CD4-positive, alpha-beta T cell treated with Interferon gamma for 1 hour (primary cell): ENCODE results near the gene NAPA.
"Not testable (repeated sequence)": the region's sequence is repeated elsewhere in the genome, so short reads cannot be mapped to it uniquely, and the experiment has no call there.

Source experiments
- DNase-seq: peaks from one replicate; pipeline ENCODE4 v3.0.0-alpha.2; 2020

The NAPA gene

DNA sequence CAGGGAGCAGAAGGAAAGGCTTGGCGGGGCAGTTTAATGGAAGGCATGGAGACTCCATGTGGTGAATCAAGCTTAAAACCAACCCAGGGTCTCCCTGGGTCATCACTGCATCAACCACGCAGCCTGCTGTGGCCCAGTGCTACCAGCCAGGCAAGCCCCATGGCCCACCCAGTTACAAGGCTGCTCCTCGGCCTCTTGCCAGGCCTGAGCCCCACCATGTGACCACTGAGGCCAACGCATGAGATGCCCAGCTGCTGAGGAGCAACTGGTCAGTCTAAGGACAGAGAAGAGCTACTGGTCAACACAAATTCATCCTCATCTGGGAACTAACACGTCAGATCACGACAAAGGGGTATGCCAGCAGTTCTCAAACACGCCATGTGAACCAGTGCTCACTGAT, 15.5 kb downstream of the NAPA start:
- no peak for DNase-seq

DNA sequence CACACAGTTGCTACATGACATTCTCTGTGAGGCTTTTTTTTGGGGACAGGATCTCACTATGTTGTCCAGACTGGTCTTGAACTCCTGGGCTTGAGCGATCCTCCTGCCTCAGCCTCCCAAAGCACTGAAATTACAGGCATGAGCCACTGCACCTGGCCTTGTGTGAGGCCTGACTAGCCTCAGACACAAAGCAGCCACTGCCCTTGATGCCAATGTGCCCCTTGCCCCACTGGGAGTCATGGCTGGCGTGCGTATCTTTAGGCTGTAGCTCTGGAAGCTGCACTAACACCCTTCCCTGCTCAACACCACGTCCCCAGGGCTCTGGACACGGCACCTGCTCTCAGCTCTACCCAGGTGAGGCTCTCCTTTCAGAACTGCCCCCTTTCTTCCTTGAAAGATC, 16.3 kb downstream of the NAPA start:
- DNase-seq: no peak

DNA sequence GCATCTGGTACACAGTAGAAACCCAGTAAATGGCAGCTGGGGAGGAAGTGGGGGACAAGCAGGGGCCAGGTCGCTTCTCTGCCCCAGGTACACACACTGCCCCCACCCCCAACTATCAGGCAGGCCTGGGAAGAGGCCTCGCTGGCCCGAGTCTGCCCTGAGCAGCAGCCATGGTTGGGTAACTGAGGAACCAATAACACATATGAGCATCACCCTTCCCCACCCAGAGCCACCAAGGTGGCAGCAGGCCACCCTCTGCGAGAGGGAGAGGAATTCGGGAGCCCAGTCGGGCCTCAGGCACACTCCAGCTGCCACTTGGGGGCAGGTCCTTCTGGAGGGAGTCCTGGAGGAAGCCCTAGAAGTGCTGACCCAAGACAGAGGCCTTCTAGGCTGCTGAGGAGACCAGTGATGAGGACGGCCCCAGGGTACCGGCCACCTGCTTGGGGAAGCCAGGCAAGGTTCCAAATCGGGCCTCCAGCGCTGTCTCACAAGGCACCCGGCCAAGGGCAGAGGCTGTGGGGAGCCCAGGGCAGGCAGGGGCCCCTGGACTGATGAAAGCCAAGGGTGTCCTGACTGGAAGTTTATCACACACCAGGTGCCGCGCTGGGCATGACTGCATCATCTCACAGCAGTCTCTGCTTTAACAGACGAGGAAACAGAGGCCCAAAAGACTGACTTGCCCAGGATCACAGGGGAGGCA, 16.9 kb downstream of the NAPA start:
- DNase-seq: no peak

DNA sequence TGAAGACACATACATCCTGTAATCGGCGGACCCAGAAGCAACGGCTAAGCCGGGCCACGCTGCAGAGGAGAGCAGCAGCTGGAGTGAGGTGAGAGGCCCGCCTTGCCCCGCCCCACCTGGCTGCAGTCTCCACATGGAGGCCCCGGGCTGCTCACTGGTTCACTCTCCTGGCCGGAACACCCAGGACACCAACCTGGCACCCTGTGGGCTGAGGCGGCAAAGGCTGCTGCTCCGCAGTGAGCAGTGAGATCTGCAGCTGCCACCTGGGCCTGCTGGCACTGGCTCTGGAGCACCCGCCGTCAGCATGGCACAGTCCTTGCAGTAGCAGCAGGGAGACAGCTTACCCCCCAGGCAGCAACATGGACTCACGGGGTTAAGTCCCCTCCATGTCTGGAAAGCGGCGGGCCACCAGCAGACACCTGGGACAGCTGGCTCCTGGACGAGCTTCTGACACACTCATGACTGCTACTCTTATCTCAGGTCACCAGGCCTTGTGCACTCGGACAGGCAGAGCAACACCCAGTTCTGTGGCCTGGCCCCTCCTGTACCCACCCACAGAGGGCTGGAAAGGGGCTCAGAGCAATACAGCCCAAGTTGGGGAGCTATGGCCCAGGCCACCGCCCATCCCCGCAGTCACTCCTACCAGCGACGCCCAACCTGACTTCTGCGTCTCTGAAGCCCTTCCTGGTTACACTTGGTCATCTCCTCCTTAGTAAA, 17.7 kb downstream of the NAPA start:
- no peak for DNase-seq

DNA sequence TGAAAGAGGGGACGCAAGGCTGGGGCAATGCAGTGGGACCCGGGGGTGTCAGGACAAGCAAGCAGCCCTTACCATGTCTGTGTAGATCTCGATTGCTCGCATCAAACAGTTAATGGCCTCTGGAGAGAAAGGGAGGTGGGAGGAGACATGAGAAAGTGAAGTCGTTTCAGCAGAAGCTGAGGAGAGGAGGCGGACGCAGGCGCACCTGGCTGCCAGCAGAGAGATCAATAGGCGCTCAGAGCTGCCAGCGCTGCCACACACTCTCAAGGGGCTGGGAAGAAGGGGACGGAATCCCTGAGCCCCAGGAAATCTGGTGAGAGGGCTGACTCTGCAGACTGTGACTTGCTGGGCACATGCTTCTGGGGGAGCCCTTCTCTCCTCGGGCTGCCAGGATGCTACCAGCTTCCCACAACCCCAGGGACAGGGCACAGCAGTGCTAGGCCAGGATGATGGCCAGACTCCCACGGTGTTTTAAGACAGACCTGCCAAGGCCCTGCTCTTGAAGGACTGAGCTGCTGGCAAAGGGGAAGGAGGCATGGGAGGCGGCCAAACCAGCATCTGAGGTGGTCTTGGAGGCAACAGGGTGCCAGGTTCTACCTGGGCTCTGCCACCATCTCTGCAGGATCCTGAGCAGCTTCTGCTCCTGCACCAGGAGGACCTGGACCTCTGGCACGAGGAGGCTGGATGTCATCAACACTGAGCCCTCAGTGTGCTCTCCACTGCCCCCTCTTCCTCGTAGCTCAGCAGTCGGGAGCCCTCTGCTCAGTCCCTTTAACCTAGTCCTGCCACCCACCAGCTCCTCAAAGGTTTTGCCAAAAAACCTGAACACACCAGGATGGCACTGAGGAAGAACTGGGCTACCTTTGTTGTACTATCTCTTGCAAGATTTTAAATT, 19.1 kb downstream of the NAPA start:
- no peak for DNase-seq

DNA sequence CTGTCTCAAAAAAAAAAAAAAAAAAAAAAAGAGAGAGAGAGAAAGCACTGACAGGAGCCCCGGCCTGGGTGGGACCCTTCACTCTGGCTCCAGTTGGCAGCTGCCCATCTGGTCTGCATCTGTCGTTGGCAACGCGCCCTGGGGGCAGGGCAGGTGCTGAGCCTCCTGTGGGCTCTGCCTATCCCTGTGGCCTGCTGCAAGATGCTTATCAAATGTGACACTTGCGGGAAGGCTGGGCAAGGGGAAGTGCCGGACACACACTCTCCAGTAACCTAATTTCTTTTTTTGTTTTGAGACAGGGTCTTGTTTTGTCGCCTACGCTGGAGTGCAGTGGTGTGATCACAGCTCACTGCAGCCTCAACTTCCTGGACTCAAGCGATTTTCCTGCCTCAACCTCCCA, 20.1 kb downstream of the NAPA start:
- DNase-seq: no peak

DNA sequence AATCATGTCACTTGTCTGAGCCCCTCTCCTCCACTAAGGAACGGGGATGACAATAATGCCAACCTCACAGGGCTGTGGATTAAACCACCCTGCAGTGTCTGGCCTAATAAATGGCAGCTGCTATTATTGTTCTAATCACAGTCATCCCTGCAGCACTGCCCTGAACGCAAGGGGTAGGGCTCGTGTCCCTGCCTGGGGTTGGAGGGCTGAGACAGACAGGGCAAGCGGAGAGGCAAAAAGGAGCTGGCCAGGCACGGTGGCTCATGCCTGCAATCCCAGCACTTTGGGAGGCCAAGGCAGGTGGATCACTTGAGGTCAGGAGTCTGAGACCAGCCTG, 20.7 kb downstream of the NAPA start:
- no peak for DNase-seq

DNA sequence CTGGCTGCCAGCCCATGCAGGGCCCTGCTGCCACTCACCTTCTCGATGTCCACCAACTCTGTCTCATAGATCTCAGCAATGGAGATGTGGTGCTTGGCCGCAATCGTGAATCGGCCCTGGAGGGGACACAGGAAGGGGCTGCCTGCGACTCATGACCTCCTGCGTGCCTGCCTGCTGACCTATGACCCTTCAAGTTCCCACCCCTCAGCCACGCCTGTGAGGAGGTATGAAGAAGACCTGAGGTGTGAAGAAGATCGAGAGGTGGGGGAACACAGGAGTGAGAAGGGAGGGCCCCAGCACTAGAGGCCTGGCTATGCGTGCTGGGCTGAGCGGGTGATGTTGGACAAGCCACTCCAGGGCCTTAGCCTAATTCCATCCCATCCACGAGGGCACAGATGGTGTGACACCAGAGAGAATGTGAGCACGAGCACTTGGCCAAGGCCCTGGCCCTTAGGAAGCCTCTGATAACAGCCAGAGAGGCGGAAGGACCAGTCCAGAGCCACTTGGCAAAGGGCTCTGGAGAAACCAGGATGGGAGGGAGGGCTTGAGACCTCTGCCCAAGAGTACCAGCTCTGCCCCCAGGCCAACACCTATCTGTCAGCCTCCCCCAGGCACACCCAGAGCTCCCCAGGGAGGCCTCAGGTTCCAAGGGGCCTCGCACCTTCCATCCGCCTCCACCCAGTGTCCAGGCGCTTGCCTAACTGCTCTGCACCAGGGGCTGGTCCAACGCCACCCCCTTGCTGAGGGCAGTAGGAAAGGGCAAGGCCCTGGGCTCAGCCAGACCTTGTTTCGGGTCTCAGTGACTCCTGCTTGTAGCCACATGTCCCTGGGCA, 21.3 kb downstream of the NAPA start:
- DNase-seq: no peak

DNA sequence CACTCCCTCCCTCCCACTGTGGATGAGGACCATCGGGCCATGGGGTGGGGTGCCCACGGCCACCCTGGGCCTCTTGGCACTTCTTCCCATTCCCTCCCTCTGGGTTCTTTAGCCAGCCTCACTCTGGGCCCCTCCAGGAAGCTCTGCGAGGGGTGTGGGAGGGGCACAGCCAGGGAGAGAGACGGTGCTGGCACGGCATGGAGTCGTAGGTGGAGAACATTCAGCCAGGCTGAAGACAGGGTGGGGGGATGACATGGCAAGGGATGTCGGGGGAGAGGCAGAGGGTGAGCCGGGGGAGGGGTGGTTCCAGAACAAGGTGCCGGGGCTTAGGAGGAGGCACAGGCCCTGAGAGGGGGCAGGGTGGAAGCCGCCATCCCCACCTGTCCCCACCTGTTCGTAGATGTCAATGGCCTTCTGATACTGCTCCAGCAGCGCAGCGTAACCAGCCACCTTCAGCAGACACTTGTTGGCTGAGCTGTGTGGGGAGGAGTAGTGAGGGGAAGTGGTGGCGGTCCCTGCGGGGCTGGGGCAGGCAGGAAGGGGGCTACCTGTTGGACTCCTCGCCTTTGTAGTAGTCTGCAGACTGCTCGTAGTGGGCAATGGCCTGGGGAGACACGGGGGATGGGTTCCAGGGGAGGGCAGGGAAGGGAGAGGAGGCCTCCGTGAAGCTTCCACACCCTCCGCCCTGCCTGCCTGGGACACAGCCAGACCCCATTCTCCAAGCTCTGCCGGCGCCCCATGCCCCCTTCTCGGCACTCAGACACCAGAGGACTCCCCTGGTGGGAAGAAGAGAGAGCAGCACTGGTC, 22.1 kb downstream of the NAPA start:
- no peak for DNase-seq

DNA sequence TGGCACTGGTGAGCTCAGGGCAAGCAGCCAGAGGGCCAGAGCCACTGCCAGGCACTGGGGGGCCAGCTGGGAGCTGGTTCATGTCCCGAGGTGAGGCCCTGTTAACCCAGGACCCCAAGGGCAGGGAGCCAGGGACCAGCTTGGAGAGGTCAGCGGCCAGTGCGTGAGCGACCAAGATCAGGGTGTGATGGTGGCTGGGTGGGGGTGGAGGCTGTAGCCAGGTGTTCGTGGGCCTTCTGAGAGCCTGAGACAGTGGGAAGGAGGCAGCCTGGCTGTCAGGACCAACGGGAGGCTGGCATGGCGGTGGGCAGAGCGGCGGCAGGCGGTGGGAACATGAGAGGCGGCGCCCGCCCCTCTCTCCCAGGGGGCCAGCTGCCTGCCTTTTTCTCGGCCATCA, 22.7 kb downstream of the NAPA start:
- DNase-seq: no peak

DNA sequence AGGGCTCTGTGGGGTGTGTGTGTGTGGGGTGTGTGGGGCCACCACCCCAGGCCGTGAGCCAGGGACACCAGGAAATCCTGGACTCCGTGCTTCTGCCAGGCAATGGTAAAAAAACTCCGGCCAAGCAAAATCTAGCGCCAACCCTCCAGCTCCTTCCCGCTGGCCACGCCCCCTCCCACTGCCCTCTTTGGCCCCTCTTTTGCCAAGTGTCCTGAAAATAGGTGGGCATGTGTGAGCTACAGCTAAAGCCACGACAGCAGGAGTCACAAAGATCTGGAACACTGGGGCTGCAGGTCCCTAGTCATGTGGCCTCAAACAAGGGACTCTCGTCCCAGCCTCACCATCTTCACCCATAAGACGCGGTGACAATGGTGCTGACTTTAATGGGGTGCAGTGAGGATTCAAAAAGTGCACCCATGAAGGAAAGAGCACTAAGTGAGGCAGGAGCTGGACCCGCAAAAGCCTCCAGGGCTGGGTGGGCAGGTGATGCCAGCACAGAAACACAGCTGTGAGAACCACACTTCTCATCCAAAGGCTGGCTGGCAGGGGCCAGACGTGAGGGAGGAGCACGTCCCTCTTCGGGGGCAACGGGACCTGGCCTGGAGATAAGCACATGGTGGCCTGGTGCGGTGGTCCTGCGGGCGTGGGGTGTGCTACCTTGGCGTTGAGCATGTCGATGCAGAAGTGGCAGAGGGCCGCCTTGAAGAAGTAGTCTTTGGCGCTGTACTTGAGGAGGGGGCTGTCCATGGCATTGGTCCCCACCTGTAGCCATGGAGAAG, 23.3 kb downstream of the NAPA start:
- no peak for DNase-seq

DNA sequence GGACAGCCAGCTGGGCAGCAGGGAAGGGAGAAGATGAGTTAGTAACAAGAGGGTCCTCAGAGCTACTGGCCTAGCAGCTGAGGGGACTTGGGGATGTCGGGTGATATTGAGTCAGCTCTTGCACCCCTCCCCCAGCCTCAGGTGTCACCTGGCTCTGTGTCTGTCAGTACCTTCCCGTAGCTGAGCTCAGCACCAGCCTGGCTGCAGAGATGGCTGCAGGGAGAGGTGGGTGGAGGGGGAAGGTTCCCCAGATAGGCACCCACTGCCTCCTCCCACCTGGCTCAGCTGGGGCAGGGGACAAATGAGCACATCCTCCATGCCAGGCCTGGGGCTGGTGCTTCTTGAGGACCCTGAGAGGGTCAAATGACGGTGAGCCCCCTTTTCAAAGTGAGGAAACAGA, 24.0 kb downstream of the NAPA start:
- DNase-seq: no peak

DNA sequence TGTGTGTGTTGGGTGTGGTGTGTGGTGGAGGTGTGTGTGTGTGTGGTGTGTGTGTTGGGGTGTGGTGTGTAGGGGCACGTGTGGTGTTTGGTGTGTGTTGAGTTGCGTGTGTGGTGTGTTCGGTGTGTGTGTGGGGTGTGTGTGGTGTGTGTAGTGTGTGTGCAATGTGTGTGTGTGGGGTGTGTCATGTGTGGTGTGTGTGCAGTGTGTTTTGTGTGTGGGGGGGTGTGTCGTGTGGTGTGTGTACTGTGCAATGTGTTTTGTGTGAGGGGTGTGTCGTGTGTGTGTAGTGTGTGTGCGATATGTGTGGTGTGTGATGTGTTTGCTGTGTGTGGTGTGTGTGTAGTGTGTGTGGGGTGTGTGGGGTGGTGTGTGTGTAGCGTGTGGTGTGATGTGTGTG, 24.8 kb downstream of the NAPA start:
- no peak for DNase-seq

DNA sequence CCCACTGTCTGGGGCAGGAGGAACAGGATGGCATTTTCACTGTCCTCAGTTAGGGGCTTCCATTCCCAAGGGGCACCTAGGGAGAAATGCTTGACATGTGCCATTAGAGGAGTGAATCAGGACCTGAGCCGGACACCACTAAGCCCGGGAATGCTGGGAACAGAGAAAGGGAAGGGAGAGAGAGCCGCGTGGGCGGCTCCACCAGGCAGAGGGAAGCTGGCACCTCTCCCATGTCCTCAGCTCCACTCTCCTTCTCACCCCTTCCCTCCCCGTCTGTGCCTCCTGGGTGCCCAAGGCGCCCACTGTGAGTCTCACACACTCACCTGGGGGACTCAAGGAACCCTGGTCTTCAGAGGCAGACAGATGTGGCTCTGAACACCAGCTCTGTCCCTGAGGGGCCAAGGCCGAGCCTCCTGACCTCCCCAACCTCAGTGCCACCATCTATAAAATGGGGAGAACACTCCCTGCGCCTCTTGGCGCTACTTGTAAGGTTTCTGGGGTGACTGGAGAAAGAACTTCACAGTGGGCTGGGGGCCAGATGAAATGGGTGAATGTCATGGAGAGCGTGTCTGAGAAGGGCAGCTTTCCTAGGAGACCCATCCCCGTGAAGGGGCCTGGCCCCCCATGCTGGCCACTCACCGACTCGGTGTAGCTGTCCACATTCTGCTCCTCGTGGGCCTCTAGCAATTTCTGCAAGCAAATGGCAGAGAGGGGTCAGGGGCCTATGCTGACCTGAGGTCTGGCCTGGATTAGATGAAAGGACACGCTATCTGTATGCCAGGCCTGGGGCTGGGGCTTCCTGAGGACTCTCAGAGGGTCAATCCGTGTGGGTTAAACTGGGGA, 25.6 kb downstream of the NAPA start:
- no peak for DNase-seq

DNA sequence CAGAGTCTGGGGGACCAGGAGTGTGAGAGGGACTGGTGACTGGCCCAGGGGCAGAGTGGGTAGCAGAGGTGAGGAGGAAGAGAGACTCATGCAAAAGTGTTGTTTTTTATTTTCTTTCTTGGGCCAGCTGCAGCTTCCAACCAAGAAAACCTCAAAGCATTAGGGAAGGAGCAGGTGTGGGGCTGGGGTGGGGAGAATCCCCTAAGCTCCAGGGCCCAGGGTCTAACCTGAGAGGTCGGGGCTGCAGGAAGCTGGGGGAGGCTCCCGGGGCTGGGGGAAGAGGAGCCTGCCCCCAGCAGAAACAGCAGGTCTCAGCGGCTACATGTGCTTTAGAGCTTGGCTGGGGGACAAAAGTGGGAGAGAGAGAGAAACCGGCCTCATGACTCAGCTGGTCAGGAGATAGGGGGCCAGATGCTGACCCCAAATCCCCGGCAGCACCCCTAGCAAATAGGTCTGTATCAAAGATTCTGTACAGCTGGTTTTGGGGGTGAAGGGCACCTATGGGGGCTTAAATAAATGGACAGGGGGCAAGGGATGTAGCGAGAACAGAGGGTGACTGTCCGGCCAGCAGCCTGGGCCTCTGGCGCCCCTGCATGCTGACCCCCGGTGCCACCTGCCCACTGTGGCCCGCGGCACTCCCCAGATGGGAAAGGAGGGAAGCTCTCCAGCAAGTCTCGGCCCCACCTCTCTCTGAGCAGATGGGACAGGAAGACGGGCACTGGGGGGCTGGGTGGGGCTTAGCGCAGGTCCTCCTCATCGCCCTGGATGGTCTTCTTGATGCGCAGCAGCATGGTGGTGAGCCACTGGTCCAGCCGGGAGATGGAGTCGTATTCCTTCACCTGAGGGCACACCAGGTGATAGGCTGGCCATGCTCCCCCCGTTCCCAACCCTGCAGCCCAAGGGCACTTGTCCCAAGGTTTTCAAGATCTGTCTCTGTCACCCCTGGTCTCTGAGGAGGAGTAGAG, 27.0 kb downstream of the NAPA start:
- no peak for DNase-seq

DNA sequence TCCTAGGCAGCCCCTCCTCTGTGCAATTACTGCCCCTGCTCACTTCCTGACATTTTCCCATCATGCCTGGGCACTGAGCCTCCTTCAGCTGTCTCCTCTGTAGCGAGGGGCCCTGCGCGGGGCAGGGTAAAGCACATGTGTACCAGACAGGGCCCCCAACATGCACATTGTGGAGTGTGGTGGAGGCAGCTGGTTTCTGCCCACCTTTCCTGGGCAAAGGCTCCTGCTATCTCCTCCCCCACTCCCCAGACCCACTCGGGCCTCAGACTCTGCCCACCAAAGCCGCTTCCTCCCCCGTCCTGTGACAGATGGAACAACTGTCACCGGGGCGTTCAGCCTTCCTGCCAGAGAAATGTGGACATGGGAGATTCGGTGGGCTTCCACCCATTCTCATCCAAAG, 28.0 kb downstream of the NAPA start:
- no peak for DNase-seq

DNA sequence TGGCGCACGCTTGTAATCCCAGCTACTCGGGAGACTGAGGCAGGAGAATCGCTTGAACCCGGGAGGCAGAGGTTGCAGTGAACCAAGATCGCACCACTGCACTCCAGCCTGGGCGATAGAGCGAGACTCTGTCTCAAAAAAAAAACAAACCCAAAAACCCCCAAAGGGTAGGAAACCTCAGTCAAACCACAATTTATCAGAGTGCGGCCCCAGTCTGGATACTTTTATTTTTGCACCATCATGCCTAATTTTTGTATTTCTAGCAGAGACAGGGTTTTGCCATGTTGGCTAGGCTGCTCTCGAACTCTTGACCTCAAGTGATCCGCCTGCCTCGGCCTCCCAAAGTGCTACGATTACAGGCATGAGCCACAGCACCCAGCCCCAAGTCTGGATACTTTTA, 28.6 kb downstream of the NAPA start:
- not testable (repeated sequence) for DNase-seq

DNA sequence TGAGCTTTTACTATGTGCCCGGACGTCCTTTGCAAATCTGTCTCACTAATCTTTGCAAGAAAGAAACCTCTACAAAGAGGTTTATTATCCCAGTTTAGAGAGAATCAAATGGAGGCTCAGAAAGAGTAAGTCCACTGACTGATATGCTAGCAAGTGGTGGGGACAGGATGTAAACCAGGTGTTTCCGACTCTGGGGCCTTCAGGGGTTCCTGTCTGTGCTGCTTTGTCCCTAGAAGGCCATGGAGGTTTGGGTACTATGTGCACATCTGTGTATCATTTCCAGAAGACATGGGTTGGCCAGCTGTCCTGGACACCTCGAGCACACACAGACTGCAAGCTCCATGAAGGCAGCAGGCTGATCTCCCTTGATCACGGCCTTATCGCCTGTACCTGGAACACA, 29.7 kb downstream of the NAPA start:
- no peak for DNase-seq
